Endothelial cell of umbilical vein (primary cell): ENCODE data around the gene DNAH6.

ENCODE experiments used
- EZH2 ChIP-seq: IDR thresholded peaks from 2 replicates; pipeline ENCODE4 v1.6.1; 2012; ENCODE audit warnings: borderline replicate concordance, low read depth, mild to moderate bottlenecking, moderate library complexity, low read length, inconsistent platforms; ENCODE audit not compliant: severe bottlenecking
- GATA2 ChIP-seq: IDR thresholded peaks from 2 replicates; pipeline ENCODE4 v1.7.0; 2011; ENCODE audit warnings: low read depth, mild to moderate bottlenecking, moderate library complexity, mixed read lengths, low read length; ENCODE audit not compliant: insufficient read length, insufficient read depth
- MAX ChIP-seq: IDR thresholded peaks from 2 replicates; pipeline ENCODE4 v1.6.1; 2011; ENCODE audit not compliant: insufficient read depth, insufficient read length
- MYC ChIP-seq: IDR thresholded peaks from one replicate; pipeline ENCODE4 v1.6.1; 2011; ENCODE audit warnings: mild to moderate bottlenecking, low read depth, low read length
- POLR2A ChIP-seq: IDR thresholded peaks from 2 replicates; pipeline ENCODE4 v1.6.1; 2012; ENCODE audit warnings: low read depth, mild to moderate bottlenecking, control low read depth, low read length
- POLR2AphosphoS5 ChIP-seq: IDR thresholded peaks from 2 replicates; pipeline ENCODE4 v1.6.1; 2012; ENCODE audit warnings: low read depth, mild to moderate bottlenecking, control low read depth, low read length, moderate library complexity; ENCODE audit not compliant: insufficient read depth
- TF ChIP-seq, protein P1 (sequence below), 2 donors: IDR thresholded peaks; 1 replicate in 1 of 2; 2 replicates in 1 of 2; pipeline ENCODE4 v1.5.1; 2011; ENCODE audit warnings: low read length in 2 of 2, mild to moderate bottlenecking in 2 of 2, moderate library complexity in 2 of 2, control low read depth in 1 of 2, inconsistent platforms in 1 of 2, low read depth in 1 of 2; ENCODE audit not compliant: insufficient read depth in 1 of 2; ENCODE audit errors: extremely low read depth in 1 of 2

DNA sequence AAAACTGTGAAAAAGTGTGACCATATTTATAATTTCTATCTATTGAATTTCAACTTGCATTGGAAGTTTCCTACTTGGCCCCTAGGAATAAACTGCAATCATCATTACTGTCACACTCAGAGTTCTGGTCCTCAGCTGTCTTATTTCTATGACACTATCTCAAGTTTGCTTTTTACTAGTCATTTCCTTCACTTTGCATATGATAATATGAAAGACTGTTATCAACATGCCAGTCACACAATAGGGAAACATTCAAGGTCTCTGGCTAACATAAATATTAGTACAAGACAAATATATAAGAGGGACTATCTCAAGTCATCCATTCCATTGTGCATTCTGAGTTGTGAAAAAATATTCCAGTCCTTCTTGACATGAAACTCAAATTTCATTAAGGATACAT lies 28.7 kb downstream of the DNAH6 start:
- TF ChIP-seq, protein P1, sequence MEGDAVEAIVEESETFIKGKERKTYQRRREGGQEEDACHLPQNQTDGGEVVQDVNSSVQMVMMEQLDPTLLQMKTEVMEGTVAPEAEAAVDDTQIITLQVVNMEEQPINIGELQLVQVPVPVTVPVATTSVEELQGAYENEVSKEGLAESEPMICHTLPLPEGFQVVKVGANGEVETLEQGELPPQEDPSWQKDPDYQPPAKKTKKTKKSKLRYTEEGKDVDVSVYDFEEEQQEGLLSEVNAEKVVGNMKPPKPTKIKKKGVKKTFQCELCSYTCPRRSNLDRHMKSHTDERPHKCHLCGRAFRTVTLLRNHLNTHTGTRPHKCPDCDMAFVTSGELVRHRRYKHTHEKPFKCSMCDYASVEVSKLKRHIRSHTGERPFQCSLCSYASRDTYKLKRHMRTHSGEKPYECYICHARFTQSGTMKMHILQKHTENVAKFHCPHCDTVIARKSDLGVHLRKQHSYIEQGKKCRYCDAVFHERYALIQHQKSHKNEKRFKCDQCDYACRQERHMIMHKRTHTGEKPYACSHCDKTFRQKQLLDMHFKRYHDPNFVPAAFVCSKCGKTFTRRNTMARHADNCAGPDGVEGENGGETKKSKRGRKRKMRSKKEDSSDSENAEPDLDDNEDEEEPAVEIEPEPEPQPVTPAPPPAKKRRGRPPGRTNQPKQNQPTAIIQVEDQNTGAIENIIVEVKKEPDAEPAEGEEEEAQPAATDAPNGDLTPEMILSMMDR (IDR thresholded peaks at IDR 0.05; ENCODE audit: extremely low read depth in 1 of 2, insufficient read depth in 1 of 2, low read depth in 1 of 2, low read length in 2 of 2), result no peak
- TF ChIP-seq POLR2A, result no peak
- no peak for TF ChIP-seq MYC
- TF ChIP-seq EZH2, result no peak
- no peak for TF ChIP-seq POLR2AphosphoS5
- TF ChIP-seq MAX, result no peak
- TF ChIP-seq GATA2, result no peak
